GM23338 (cell line): ENCODE measurements around the gene PIWIL4. TPM values are rescaled to one million over a fixed set of nuclear protein-coding genes. Genes with fewer than 3 reads are reported as not detected.

Experiments used
- ATAC-seq: fragments of 200-7000 bp; cut with Tn5 transposase; 3 replicates; pipeline ENCODE4 v1.9.1; 2020
- DNase-seq: peaks from one replicate; pipeline ENCODE4 v3.0.0-alpha.2; 2015; ENCODE audit warnings: low spot score
- H2AFZ ChIP-seq: fragments of 200-600 bp; sonication (generic); 2 replicates; pipeline ENCODE4 v1.8.0; 2016; ENCODE audit warnings: antibody characterized with exemption, mild to moderate bottlenecking, moderate library complexity
- H3F3A ChIP-seq: fragments of 200-600 bp; sonication (generic); replicated peaks from 2 replicates; pipeline ENCODE4 v1.8.0; 2017; ENCODE audit warnings: antibody characterized with exemption, mixed run types, low read depth
- H3K27ac ChIP-seq: fragments of 200-600 bp; sonication (generic); 2 replicates; pipeline ENCODE4 v1.6.1; 2016; ENCODE audit warnings: low read depth
- H3K27me3 ChIP-seq: fragments of 200-600 bp; sonication (generic); 2 replicates; pipeline ENCODE4 v1.8.0; 2016; ENCODE audit warnings: mild to moderate bottlenecking, mixed run types, moderate library complexity; ENCODE audit not compliant: insufficient read depth
- H3K36me3 ChIP-seq: fragments of 200-600 bp; sonication (generic); 2 replicates; pipeline ENCODE4 v1.8.0; 2016; ENCODE audit warnings: mild to moderate bottlenecking; ENCODE audit not compliant: insufficient read depth
- H3K4me1 ChIP-seq: fragments of 200-600 bp; sonication (generic); 2 replicates; pipeline ENCODE4 v1.8.0; 2016; ENCODE audit warnings: mild to moderate bottlenecking, moderate library complexity; ENCODE audit not compliant: insufficient read depth
- H3K4me2 ChIP-seq: fragments of 200-600 bp; sonication (generic); 2 replicates; pipeline ENCODE4 v1.7.1; 2017; ENCODE audit warnings: mixed run types
- H3K4me3 ChIP-seq: fragments of 200-600 bp; sonication (generic); 2 replicates; pipeline ENCODE4 v1.6.1; 2016; ENCODE audit warnings: mixed run types
- H3K79me2 ChIP-seq: fragments of 200-600 bp; sonication (generic); replicated peaks from 2 replicates; pipeline ENCODE4 v1.8.0; 2017; ENCODE audit warnings: mild to moderate bottlenecking; ENCODE audit not compliant: insufficient read depth
- H3K9me2 ChIP-seq: fragments of 200-600 bp; sonication (generic); 2 replicates; pipeline ENCODE4 v1.8.0; 2017; ENCODE audit not compliant: insufficient read depth
- H4K20me1 ChIP-seq: fragments of 200-600 bp; sonication (generic); replicated peaks from 2 replicates; pipeline ENCODE4 v1.8.0; 2017; ENCODE audit warnings: mild to moderate bottlenecking; ENCODE audit not compliant: insufficient read depth
- H3K27ac Mint-ChIP-seq: 2 replicates; pipeline ENCODE4 v1.8.0; 2020; ENCODE audit warnings: inconsistent platforms, mild to moderate bottlenecking, moderate library complexity, mixed read lengths
- H3K27me3 Mint-ChIP-seq: 3 replicates; pipeline ENCODE4 v1.8.0; 2022; ENCODE audit warnings: low read depth, mild to moderate bottlenecking, moderate library complexity, mixed read lengths, inconsistent platforms; ENCODE audit not compliant: insufficient read depth, poor library complexity
- H3K36me3 Mint-ChIP-seq: 3 replicates; pipeline ENCODE4 v1.8.0; 2021; ENCODE audit warnings: low read depth, mild to moderate bottlenecking, inconsistent platforms, moderate library complexity, mixed read lengths
- H3K4me1 Mint-ChIP-seq: 3 replicates; pipeline ENCODE4 v1.8.0; 2020; ENCODE audit warnings: mild to moderate bottlenecking, inconsistent platforms, mixed read lengths
- H3K4me3 Mint-ChIP-seq: 3 replicates; pipeline ENCODE4 v1.8.0; 2021; ENCODE audit warnings: moderate library complexity, mild to moderate bottlenecking, inconsistent platforms, mixed read lengths
- H3K9me3 Mint-ChIP-seq: 3 replicates; pipeline ENCODE4 v1.8.0; 2020; ENCODE audit warnings: moderate library complexity, mild to moderate bottlenecking, inconsistent platforms, mixed read lengths
- CTCF ChIP-seq, 2 experiments: fragments of 200-600 bp in 1 of 2; sonication (generic) in 1 of 2; conservative IDR thresholded peaks; 2 replicates each; pipeline versions ENCODE4 v1.5.1 to v1.6.1; 2016 to 2017; ENCODE audit warnings: antibody characterized with exemption in 2 of 2, low read depth in 2 of 2, mild to moderate bottlenecking in 2 of 2, moderate library complexity in 1 of 2
- ETS1 ChIP-seq: IDR thresholded peaks from 2 replicates; pipeline ENCODE4 v1.6.1; 2016; ENCODE audit warnings: antibody characterized with exemption
- JUNB ChIP-seq: IDR thresholded peaks from one replicate; pipeline ENCODE4 v1.6.1; 2016; ENCODE audit warnings: antibody characterized with exemption; ENCODE audit not compliant: unreplicated experiment
- POLR2AphosphoS5 ChIP-seq: IDR thresholded peaks from 2 replicates; pipeline ENCODE4 v1.6.1; 2016; ENCODE audit warnings: antibody characterized with exemption, low read depth
- REST ChIP-seq: IDR thresholded peaks from one replicate; pipeline ENCODE4 v1.6.1; 2018; ENCODE audit warnings: antibody characterized with exemption; ENCODE audit not compliant: unreplicated experiment
- ZNF114 ChIP-seq: fragments of 250-450 bp; sonication (Bioruptor Pico); IDR thresholded peaks from 2 replicates; pipeline ENCODE4 v1.5.0; 2020; ENCODE audit warnings: mild to moderate bottlenecking, moderate library complexity
- ZNF331 ChIP-seq: fragments of 250-450 bp; sonication (Bioruptor Pico); IDR thresholded peaks from 2 replicates; pipeline ENCODE4 v1.5.0; 2020; ENCODE audit warnings: low read depth, mild to moderate bottlenecking, moderate library complexity
- polyA plus RNA-seq: library from polyadenylated mRNA; unstranded; fragments of >200 nt; fragmentation: Nextera tagmentation; extraction: Ambion mirVana; gene quantifications from 2 replicates; pipeline ENCODE4 v1.2.1, GENCODE V29; 2016
- total RNA-seq: library from RNA; depleted of rRNA; stranded (reverse); fragments of >200 nt; shearing (Covaris generic); gene quantifications from 2 replicates; pipeline ENCODE4 v1.2.3, GENCODE V29; 2014
- TF ChIP-seq, protein P1 (sequence below): fragments of 250-450 bp; sonication (Bioruptor Pico); IDR thresholded peaks from 2 replicates; pipeline ENCODE4 v1.5.0; 2020; ENCODE audit warnings: mild to moderate bottlenecking, moderate library complexity

PIWIL4 gene
- total and polyA plus RNA-seq, 2 experiments from 2014 or later: 0.23 to 0.66 TPM

DNA sequence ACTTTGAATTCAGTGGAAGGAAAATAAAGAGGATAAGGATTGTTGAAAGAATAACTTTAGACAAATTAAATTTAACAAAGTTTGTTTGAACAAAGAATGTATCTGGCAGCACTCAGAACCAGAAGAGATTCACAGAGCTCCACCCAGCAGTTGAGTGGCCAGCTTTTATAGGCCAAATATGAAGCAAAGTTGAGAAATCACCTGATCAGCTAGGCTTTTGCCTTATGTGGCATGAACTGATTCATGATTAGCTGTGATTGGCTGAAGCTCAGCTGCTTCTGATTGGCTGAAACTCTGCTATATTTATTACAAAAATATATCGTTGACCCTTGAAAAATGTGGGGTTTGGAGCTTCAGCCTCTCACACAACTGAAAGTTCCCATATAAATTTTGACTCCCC, 62.6 kb downstream of the PIWIL4 start:
- H3K27me3 ChIP-seq: no peaks in the 10 kb centered on the region
- no peak overlapping the region for H3K4me3 ChIP-seq
- Mint-ChIP-seq H3K27ac (no peak overlapping the region), H3K9me3 (peaks cover 42% of the 10 kb centered on the region), H3K36me3 (peaks cover 41% of the 10 kb centered on the region), H3K4me3 (no peak overlapping the region), H3K27me3 (peaks cover 5% of the 10 kb centered on the region), H3K4me1 (peaks cover 8% of the 10 kb centered on the region)
- H3K27ac ChIP-seq: no peak overlapping the region
- TF ChIP-seq JUNB (no peak), REST (no peak), ZNF114 (CRISPR knock-in tag) (no peak), ETS1 (no peak), POLR2AphosphoS5 (no peak), ZNF331 (CRISPR knock-in tag) (no peak), CTCF (conservative IDR thresholded peaks at IDR 0.05; ENCODE audit: low read depth in 2 of 2) (no peak)
- TF ChIP-seq, protein P1, sequence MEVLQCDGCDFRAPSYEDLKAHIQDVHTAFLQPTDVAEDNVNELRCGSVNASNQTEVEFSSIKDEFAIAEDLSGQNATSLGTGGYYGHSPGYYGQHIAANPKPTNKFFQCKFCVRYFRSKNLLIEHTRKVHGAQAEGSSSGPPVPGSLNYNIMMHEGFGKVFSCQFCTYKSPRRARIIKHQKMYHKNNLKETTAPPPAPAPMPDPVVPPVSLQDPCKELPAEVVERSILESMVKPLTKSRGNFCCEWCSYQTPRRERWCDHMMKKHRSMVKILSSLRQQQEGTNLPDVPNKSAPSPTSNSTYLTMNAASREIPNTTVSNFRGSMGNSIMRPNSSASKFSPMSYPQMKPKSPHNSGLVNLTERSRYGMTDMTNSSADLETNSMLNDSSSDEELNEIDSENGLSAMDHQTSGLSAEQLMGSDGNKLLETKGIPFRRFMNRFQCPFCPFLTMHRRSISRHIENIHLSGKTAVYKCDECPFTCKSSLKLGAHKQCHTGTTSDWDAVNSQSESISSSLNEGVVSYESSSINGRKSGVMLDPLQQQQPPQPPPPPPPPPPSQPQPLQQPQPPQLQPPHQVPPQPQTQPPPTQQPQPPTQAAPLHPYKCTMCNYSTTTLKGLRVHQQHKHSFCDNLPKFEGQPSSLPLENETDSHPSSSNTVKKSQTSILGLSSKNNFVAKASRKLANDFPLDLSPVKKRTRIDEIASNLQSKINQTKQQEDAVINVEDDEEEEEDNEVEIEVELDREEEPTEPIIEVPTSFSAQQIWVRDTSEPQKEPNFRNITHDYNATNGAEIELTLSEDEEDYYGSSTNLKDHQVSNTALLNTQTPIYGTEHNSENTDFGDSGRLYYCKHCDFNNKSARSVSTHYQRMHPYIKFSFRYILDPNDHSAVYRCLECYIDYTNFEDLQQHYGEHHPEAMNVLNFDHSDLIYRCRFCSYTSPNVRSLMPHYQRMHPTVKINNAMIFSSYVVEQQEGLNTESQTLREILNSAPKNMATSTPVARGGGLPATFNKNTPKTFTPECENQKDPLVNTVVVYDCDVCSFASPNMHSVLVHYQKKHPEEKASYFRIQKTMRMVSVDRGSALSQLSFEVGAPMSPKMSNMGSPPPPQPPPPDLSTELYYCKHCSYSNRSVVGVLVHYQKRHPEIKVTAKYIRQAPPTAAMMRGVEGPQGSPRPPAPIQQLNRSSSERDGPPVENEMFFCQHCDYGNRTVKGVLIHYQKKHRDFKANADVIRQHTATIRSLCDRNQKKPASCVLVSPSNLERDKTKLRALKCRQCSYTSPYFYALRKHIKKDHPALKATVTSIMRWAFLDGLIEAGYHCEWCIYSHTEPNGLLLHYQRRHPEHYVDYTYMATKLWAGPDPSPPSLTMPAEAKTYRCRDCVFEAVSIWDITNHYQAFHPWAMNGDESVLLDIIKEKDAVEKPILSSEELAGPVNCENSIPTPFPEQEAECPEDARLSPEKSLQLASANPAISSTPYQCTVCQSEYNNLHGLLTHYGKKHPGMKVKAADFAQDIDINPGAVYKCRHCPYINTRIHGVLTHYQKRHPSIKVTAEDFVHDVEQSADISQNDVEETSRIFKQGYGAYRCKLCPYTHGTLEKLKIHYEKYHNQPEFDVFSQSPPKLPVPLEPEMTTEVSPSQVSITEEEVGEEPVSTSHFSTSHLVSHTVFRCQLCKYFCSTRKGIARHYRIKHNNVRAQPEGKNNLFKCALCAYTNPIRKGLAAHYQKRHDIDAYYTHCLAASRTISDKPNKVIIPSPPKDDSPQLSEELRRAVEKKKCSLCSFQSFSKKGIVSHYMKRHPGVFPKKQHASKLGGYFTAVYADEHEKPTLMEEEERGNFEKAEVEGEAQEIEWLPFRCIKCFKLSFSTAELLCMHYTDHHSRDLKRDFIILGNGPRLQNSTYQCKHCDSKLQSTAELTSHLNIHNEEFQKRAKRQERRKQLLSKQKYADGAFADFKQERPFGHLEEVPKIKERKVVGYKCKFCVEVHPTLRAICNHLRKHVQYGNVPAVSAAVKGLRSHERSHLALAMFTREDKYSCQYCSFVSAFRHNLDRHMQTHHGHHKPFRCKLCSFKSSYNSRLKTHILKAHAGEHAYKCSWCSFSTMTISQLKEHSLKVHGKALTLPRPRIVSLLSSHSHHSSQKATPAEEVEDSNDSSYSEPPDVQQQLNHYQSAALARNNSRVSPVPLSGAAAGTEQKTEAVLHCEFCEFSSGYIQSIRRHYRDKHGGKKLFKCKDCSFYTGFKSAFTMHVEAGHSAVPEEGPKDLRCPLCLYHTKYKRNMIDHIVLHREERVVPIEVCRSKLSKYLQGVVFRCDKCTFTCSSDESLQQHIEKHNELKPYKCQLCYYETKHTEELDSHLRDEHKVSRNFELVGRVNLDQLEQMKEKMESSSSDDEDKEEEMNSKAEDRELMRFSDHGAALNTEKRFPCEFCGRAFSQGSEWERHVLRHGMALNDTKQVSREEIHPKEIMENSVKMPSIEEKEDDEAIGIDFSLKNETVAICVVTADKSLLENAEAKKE (CRISPR knock-in tag): no peak
- H2AFZ ChIP-seq: no peak overlapping the region
- H3K4me1 ChIP-seq: no peaks in the 10 kb centered on the region
- H4K20me1 ChIP-seq: no peaks in the 10 kb centered on the region
- H3F3A ChIP-seq: no peaks in the 10 kb centered on the region
- DNase-seq (no peak), ATAC-seq (no peak)
- H3K9me2 ChIP-seq: no peaks in the 10 kb centered on the region
- H3K4me2 ChIP-seq: no peak overlapping the region
- H3K79me2 ChIP-seq: no peaks in the 10 kb centered on the region
- peaks cover 12% of the 10 kb centered on the region for H3K36me3 ChIP-seq
